ENCODE measurements around the gene PTGIS.

The PTGIS gene

DNA sequence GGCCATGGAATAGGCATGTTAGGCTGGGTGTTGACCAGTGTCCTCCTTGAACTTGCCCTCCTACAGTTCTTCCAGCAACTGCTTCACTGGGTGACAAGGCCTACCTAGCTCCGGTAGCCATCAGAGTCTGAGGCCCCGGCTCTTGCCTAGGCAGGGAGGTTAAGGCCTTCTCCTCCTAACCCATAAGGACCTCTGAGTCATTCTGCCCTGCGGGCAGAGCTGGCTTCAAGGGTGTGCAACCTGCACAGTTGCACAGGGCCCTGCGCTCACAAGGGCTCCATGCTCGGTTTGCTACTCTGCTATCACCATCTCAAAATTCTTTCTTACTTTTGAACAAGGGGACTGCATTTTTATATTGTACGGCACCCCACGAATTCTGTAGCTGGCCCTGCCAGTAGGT, 103.4 kb downstream of the PTGIS start:
- H3K4me3 ChIP-seq (ENCODE audit: low read length), result no peak overlapping the region
- DNase-seq (ENCODE audit: low read depth), result no peak
- TF ChIP-seq, protein P1, sequence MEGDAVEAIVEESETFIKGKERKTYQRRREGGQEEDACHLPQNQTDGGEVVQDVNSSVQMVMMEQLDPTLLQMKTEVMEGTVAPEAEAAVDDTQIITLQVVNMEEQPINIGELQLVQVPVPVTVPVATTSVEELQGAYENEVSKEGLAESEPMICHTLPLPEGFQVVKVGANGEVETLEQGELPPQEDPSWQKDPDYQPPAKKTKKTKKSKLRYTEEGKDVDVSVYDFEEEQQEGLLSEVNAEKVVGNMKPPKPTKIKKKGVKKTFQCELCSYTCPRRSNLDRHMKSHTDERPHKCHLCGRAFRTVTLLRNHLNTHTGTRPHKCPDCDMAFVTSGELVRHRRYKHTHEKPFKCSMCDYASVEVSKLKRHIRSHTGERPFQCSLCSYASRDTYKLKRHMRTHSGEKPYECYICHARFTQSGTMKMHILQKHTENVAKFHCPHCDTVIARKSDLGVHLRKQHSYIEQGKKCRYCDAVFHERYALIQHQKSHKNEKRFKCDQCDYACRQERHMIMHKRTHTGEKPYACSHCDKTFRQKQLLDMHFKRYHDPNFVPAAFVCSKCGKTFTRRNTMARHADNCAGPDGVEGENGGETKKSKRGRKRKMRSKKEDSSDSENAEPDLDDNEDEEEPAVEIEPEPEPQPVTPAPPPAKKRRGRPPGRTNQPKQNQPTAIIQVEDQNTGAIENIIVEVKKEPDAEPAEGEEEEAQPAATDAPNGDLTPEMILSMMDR (conservative IDR thresholded peaks at IDR 0.05; ENCODE audit: low read depth, low read length), result no peak

- TF ChIP-seq, protein P1 (conservative IDR thresholded peaks at IDR 0.05; ENCODE audit: low read depth, low read length), result no peak
- no peak for DNase-seq (ENCODE audit: low read depth)
- no peak overlapping the region for H3K4me3 ChIP-seq (ENCODE audit: low read length)
Measured at GRCh38 chr20:49462626-49463025, 105.3 kb downstream of the PTGIS start.

GRCh38 chr20:49461894-49462620, 105.9 kb downstream of the PTGIS start:
- H3K4me3 ChIP-seq (ENCODE audit: low read length), result no peak overlapping the region
- no peak for DNase-seq (ENCODE audit: low read depth)
- TF ChIP-seq, protein P1 (conservative IDR thresholded peaks at IDR 0.05; ENCODE audit: low read depth, low read length), result no peak

DNA sequence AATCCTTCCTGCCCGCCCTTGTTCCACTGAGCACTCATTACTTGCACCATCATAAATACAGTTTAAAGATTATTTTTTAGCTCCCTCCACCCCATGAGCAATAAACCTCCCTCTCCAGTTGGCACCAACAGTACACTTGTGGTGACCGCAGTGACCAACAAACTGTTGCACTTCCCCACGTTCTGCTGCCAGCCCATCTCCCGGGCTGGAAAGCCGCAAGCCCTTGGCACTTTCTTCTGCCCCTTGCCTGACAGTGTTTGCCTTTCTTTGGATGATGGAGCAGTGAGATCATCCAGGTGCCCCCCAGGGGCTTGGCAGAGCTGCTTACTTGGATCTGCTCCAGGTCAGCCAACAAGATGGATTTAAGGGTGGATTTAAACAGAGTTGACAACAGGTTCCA, 107.0 kb downstream of the PTGIS start:
- no peak overlapping the region for H3K4me3 ChIP-seq (ENCODE audit: low read length)
- TF ChIP-seq, protein P1 (conservative IDR thresholded peaks at IDR 0.05; ENCODE audit: low read depth, low read length), result no peak
- no peak for DNase-seq (ENCODE audit: low read depth)

DNA sequence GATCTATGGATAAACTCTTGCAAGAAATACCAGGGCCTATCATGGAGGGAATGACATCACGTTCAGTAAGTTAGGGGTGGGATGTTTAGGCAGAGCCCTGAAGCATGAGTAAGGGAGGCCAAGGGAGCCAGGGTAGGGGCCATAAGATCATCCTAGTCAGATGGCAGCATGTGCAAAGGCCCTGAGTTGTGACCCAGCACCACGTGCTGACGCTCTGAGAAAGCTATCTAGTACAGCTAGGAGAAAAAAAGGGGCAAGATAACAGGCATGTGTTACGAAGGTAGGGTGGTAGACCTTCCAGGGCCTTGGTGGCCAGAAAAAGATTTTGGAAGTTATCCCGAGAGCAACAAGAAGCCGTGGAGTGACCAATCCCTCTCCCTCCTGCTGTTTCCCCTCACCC, 107.8 kb downstream of the PTGIS start:
- TF ChIP-seq, protein P1 (conservative IDR thresholded peaks at IDR 0.05; ENCODE audit: low read depth, low read length), result no peak
- no peak for DNase-seq (ENCODE audit: low read depth)
- H3K4me3 ChIP-seq (ENCODE audit: low read length), result no peak overlapping the region

DNA sequence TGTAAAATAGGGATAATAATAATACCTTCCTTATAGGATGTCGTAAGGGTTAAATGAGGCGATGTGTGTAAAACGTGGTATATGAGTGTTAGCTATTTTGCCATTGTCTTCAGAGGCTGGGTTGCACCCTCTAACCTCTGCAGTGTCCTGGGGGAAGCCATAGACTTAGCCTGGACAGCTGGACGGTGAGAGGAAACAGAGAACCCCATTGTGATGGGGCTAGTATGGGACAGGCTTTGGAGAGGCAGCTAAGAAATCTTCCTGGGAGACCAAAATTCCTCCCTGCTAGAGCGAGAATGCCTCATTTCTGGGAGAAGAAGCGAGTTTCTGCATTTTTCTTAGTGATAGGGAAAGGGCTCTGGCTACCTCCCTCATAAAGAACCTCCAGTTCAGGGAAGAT, 108.3 kb downstream of the PTGIS start:
- TF ChIP-seq, protein P1 (conservative IDR thresholded peaks at IDR 0.05; ENCODE audit: low read depth, low read length), result no peak
- no peak overlapping the region for H3K4me3 ChIP-seq (ENCODE audit: low read length)
- no peak for DNase-seq (ENCODE audit: low read depth)

DNA sequence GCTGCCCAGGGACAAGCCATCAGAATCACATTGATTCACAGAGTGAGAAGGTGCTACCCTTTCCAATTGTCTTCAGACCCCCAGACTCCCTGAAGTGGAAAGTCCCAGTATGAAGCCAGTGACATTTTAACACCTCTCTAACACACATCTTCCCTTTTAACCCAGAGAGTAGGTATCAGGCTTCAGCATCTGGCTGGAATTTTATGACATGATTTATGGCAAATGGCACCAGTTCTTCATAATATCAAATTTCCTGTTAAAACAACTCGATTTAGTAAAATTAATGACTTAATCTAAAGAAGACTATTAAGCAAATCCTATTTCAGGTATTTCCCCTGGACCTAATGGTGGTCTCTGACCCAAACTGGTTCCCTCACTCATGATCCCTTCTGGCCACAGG, 110.5 kb downstream of the PTGIS start:
- TF ChIP-seq, protein P1 (conservative IDR thresholded peaks at IDR 0.05; ENCODE audit: low read depth, low read length), result no peak
- no peak overlapping the region for H3K4me3 ChIP-seq (ENCODE audit: low read length)
- no peak for DNase-seq (ENCODE audit: low read depth)
